K562 (cell line): ENCODE results near the gene SCUBE1. TPM values are rescaled to one million over a fixed set of nuclear protein-coding genes. Genes with fewer than 3 reads are reported as not detected.

Source experiments
- AFF4 ChIP-seq: sonication (generic); formaldehyde crosslinking; IDR thresholded peaks from 2 replicates; pipeline ENCODE4 v1.8.0; 2023; ENCODE audit warnings: mild to moderate bottlenecking, missing genetic modification reagents
- C11orf30 ChIP-seq: fragments of 450-650 bp; IDR thresholded peaks from 2 replicates; pipeline ENCODE4 v1.6.1; 2016; ENCODE audit warnings: low read depth, mild to moderate bottlenecking
- DDX20 ChIP-seq: fragments of 450-650 bp; IDR thresholded peaks from 2 replicates; pipeline ENCODE4 v1.6.1; 2016; ENCODE audit warnings: missing genetic modification characterization, low read depth, mild to moderate bottlenecking, missing compliant biosample characterization, moderate library complexity
- DIDO1 ChIP-seq: fragments of 450-650 bp; IDR thresholded peaks from 2 replicates; pipeline ENCODE4 v1.6.1; 2016; ENCODE audit warnings: low read depth, missing biosample characterization, missing genetic modification characterization
- ETS2 ChIP-seq: IDR thresholded peaks from 2 replicates; pipeline ENCODE4 v1.6.1; 2016; ENCODE audit warnings: borderline replicate concordance, missing genetic modification characterization, mild to moderate bottlenecking, moderate library complexity, missing compliant biosample characterization; ENCODE audit not compliant: poor library complexity, severe bottlenecking
- FOXO4 ChIP-seq: fragments of 450-650 bp; formaldehyde crosslinking; IDR thresholded peaks from 2 replicates; pipeline ENCODE4 v1.4.0; 2020; ENCODE audit warnings: mild to moderate bottlenecking, moderate library complexity
- GTF2F1 ChIP-seq: IDR thresholded peaks from 2 replicates; pipeline ENCODE4 v1.6.1; 2011; ENCODE audit warnings: low read depth, low read length, improper control_type of control experiment
- IFI16 ChIP-seq: fragments of 250-450 bp; sonication (Bioruptor Pico); IDR thresholded peaks from 2 replicates; pipeline ENCODE4 v2.1.2; 2022; ENCODE audit warnings: mild to moderate bottlenecking, inconsistent platforms
- MEF2D ChIP-seq: conservative IDR thresholded peaks from 2 replicates; pipeline ENCODE4 v1.6.1; 2016; ENCODE audit warnings: low read depth, missing genetic modification characterization, missing compliant biosample characterization
- NFIX ChIP-seq: fragments of 250-450 bp; sonication (Bioruptor Pico); IDR thresholded peaks from 2 replicates; pipeline ENCODE4 v1.4.0; 2020; ENCODE audit warnings: low read depth, mild to moderate bottlenecking, moderate library complexity
- PHB ChIP-seq: fragments of 250-450 bp; sonication (Bioruptor Pico); IDR thresholded peaks from 2 replicates; pipeline ENCODE4 v1.5.0; 2021
- RFX5 ChIP-seq: IDR thresholded peaks from 2 replicates; pipeline ENCODE4 v1.6.1; 2011; ENCODE audit warnings: low read depth, mild to moderate bottlenecking, improper control_type of control experiment, low read length
- SLC30A9 ChIP-seq: fragments of 250-450 bp; sonication (Bioruptor Pico); IDR thresholded peaks from 2 replicates; pipeline ENCODE4 v1.8.0; 2022; ENCODE audit warnings: mild to moderate bottlenecking, moderate library complexity
- SREBF2 ChIP-seq: sonication (generic); formaldehyde crosslinking; IDR thresholded peaks from 2 replicates; pipeline ENCODE4 v1.4.0; 2020; ENCODE audit warnings: mild to moderate bottlenecking, missing genetic modification reagents
- ZBTB12 ChIP-seq: fragments of 250-450 bp; sonication (Bioruptor Pico); IDR thresholded peaks from 2 replicates; pipeline ENCODE4 v1.4.0; 2020
- ZHX1 ChIP-seq: fragments of 150-350 bp; conservative IDR thresholded peaks from 2 replicates; pipeline ENCODE4 v1.6.1; 2014; ENCODE audit warnings: low read length
- ZNF133 ChIP-seq: fragments of 250-450 bp; sonication (Bioruptor Pico); IDR thresholded peaks from 2 replicates; pipeline ENCODE4 v1.4.0; 2020; ENCODE audit warnings: mild to moderate bottlenecking
- ZNF146 ChIP-seq: IDR thresholded peaks from one replicate; pipeline ENCODE4 v1.6.1; 2018; ENCODE audit warnings: missing compliant biosample characterization; ENCODE audit not compliant: unreplicated experiment
- ZNF282 ChIP-seq: sonication (generic); formaldehyde crosslinking; IDR thresholded peaks from 2 replicates; pipeline ENCODE4 v1.8.1; 2023; ENCODE audit warnings: missing genetic modification reagents
- ZNF445 ChIP-seq: fragments of 250-450 bp; sonication (Bioruptor Pico); IDR thresholded peaks from 2 replicates; pipeline ENCODE4 v1.4.0; 2020; ENCODE audit warnings: low read depth, mild to moderate bottlenecking, moderate library complexity
- polyA plus RNA-seq, 8 experiments: library from polyadenylated mRNA; depleted of rRNA in 4 of 8; stranded (reverse) in 5 of 8; unstranded in 3 of 8; fragments of >200 nt; fragmentation: Nextera tagmentation in 2 of 8; fragmentation: Illumina TruSeq in 1 of 8; extraction: Ambion mirVana in 2 of 8; extraction: Trizol in 1 of 8; gene quantifications; 2 replicates each; pipeline versions ENCODE4 v1.2.1 to v1.2.3, GENCODE V29; 2011 to 2014; ENCODE audit warnings: inconsistent platforms in 1 of 8, missing spikeins in 1 of 8
- total RNA-seq, 7 experiments: library from RNA; depleted of rRNA in 6 of 7; stranded (reverse); fragments of >200 nt in 6 of 7; fragmentation: Illumina TruSeq in 2 of 7; extraction: Trizol in 2 of 7; gene quantifications; 2 replicates each; pipeline versions ENCODE4 v1.2.1 to v1.2.3, GENCODE V29; 2011 to 2021; ENCODE audit warnings: low replicate concordance in 1 of 7

SCUBE1 gene
- total and polyA plus RNA-seq, 9 of the 15 experiments (the other 6 are each of a cell fraction or from before 2014, with no cell fraction given), result 0.03 to 0.47 (median 0.29) TPM; not detected in 6

GRCh38 chr22:43275545-43276317, 67.4 kb downstream of the SCUBE1 start (continued):
- TF ChIP-seq ZNF445 (no peak), FOXO4 (CRISPR knock-in tag) (no peak), DIDO1 (tag) (no peak), MEF2D (tag) (no peak), PHB (CRISPR knock-in tag) (no peak), IFI16 (CRISPR knock-in tag) (no peak), ETS2 (no peak), SREBF2 (CRISPR knock-in tag) (no peak), ZNF146 (CRISPR knock-in tag) (no peak), AFF4 (CRISPR knock-in tag) (no peak), DDX20 (no peak), ZNF133 (CRISPR knock-in tag) (no peak), C11orf30 (peak; percentile 43; the same call in 1 of the 2 replicates), ZNF282 (CRISPR knock-in tag) (no peak), RFX5 (no peak), NFIX (CRISPR knock-in tag) (no peak), GTF2F1 (no peak), SLC30A9 (CRISPR knock-in tag) (no peak), ZBTB12 (no peak), ZHX1 (no peak)
